Testis (tissue), 2 donors: ENCODE data around the gene MYL11.

ENCODE experiments used
- CTCF ChIP-seq, 3 experiments: fragments of 450-650 bp in 2 of 3; fragments of 200-600 bp in 1 of 3; sonication (generic) in 1 of 3; IDR thresholded peaks; one replicate each; pipeline ENCODE4 v1.5.1; 2016 to 2019; ENCODE audit warnings: antibody characterized with exemption in 3 of 3, mild to moderate bottlenecking in 2 of 3, moderate library complexity in 1 of 3
- POLR2A ChIP-seq: fragments of 450-650 bp; IDR thresholded peaks from one replicate; pipeline ENCODE4 v1.6.1; 2017; ENCODE audit warnings: antibody characterized with exemption, mild to moderate bottlenecking, moderate library complexity

- TF ChIP-seq CTCF (IDR thresholded peaks at IDR 0.05), result no peak
- TF ChIP-seq POLR2A, result no peak
Observed at GRCh38 chr16:30395992-30396585, 21.5 kb downstream of the MYL11 start.
